ENCODE results near the gene ENOX1.

The ENOX1 gene

GRCh38 chr13:43555667-43556066 is 231.1 kb downstream of the ENOX1 start:
- H3K36me3 ChIP-seq (ENCODE audit: control insufficient read depth in 2 of 2, insufficient read depth in 1 of 2, low read length in 2 of 2) = no peaks in the 10 kb centered on the region

More at GRCh38 chr13:43555667-43556066, 231.1 kb downstream of the ENOX1 start:
- Histone ChIP-seq H3K4me1 (ENCODE audit: control insufficient read depth, insufficient read depth, low read length) (no peaks in the 10 kb centered on the region), H3K27ac (ENCODE audit: extremely low read depth, low read depth, low read length) (no peak overlapping the region), H3K9me3 (ENCODE audit: control insufficient read depth, insufficient read depth, low read depth, low read length) (no peaks in the 10 kb centered on the region), H3K4me3 (ENCODE audit: low read depth, low read length) (no peak overlapping the region)
- CTCF ChIA-PET = interaction anchor here (0.7 to 0.8 kb wide), 2 partner anchors 81 to 332 kb away, joined by 3 to 6 read pairs; no protein-coding TSS in a partner anchor
- no peak for TF ChIP-seq ZNF654 (tag by site-specific recombination; IDR thresholded peaks at IDR 0.05; ENCODE audit: low read depth)
- TF ChIP-seq ZNF324 (tag by site-specific recombination; IDR thresholded peaks at IDR 0.05) = no peak
- TF ChIP-seq, protein P1, sequence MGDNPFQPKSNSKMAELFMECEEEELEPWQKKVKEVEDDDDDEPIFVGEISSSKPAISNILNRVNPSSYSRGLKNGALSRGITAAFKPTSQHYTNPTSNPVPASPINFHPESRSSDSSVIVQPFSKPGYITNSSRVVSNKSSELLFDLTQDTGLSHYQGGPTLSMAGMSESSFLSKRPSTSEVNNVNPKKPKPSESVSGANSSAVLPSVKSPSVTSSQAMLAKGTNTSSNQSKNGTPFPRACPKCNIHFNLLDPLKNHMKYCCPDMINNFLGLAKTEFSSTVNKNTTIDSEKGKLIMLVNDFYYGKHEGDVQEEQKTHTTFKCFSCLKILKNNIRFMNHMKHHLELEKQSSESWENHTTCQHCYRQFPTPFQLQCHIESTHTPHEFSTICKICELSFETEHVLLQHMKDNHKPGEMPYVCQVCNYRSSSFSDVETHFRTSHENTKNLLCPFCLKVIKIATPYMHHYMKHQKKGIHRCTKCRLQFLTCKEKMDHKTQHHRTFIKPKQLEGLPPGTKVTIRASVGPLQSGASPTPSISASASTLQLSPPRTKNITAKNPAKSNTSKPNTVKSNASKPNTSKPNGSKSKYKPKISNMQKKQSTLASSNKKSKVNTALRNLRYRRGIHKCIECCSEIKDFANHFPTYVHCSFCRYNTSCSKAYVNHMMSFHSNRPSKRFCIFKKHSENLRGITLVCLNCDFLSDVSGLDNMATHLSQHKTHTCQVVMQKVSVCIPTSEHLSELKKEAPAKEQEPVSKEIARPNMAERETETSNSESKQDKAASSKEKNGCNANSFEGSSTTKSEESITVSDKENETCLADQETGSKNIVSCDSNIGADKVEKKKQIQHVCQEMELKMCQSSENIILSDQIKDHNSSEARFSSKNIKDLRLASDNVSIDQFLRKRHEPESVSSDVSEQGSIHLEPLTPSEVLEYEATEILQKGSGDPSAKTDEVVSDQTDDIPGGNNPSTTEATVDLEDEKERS (tag by site-specific recombination; IDR thresholded peaks at IDR 0.05) = no peak
- no peak for TF ChIP-seq ZNF302 (tag by site-specific recombination; IDR thresholded peaks at IDR 0.05; ENCODE audit: low read depth)
- no peak for TF ChIP-seq ZNF560 (tag by site-specific recombination; IDR thresholded peaks at IDR 0.05; ENCODE audit: borderline replicate concordance)
- TF ChIP-seq ELK4 (IDR thresholded peaks at IDR 0.05; ENCODE audit: borderline replicate concordance, low read depth, low read length) = no peak
- no peak for TF ChIP-seq YY2 (tag by site-specific recombination; IDR thresholded peaks at IDR 0.05)
- TF ChIP-seq ZIC2 (tag by site-specific recombination; IDR thresholded peaks at IDR 0.05) = no peak
- no peak for TF ChIP-seq HOXA7 (CRISPR knock-in tag; IDR thresholded peaks at IDR 0.05; ENCODE audit: borderline replicate concordance)
- TF ChIP-seq ZNF169 (tag by site-specific recombination; IDR thresholded peaks at IDR 0.05) = no peak
- TF ChIP-seq, protein P2, sequence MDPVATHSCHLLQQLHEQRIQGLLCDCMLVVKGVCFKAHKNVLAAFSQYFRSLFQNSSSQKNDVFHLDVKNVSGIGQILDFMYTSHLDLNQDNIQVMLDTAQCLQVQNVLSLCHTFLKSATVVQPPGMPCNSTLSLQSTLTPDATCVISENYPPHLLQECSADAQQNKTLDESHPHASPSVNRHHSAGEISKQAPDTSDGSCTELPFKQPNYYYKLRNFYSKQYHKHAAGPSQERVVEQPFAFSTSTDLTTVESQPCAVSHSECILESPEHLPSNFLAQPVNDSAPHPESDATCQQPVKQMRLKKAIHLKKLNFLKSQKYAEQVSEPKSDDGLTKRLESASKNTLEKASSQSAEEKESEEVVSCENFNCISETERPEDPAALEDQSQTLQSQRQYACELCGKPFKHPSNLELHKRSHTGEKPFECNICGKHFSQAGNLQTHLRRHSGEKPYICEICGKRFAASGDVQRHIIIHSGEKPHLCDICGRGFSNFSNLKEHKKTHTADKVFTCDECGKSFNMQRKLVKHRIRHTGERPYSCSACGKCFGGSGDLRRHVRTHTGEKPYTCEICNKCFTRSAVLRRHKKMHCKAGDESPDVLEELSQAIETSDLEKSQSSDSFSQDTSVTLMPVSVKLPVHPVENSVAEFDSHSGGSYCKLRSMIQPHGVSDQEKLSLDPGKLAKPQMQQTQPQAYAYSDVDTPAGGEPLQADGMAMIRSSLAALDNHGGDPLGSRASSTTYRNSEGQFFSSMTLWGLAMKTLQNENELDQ (tag by site-specific recombination; IDR thresholded peaks at IDR 0.05; ENCODE audit: low read depth) = no peak
- no peak for TF ChIP-seq ZNF571 (tag by site-specific recombination; IDR thresholded peaks at IDR 0.05)
- TF ChIP-seq BCL6B (tag by site-specific recombination; IDR thresholded peaks at IDR 0.05) = no peak
- TF ChIP-seq HIC1 (tag by site-specific recombination; IDR thresholded peaks at IDR 0.05) = no peak
- no peak for TF ChIP-seq ZSCAN16 (tag by site-specific recombination; IDR thresholded peaks at IDR 0.05)
- TF ChIP-seq GFI1B (tag by site-specific recombination; IDR thresholded peaks at IDR 0.05) = no peak
- POLR2A ChIA-PET = interaction anchor here (0.7 kb wide), 1 partner anchor 70 kb away, joined by 3 read pairs; no protein-coding TSS in a partner anchor

Measured in HEK293 (cell line).